ENCODE measurements around the gene C4orf50.

C4orf50 gene

DNA sequence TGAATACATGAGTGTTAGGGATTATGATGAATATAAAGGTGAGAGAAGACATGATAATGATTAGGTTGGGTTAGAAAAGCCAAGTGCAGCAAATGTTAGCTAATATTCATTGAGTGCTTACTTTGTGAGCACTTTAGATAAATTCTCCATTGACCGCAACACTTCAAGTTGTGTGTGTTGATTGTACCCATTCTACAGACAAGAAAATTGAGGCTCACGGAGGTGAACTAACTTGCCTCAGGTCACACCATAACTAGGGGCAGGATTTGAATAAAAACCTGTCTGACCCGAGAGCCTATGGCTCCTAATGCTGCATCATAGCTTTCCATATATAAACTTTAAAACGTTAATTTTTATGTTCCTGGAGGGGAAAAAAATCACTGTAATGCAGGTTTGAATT lies 15.2 kb upstream of the C4orf50 start:
- H3K27me3 ChIP-seq (ENCODE audit: low read depth), result peaks cover 17% of the 10 kb centered on the region
- H3K9me3 ChIP-seq, result no peaks in the 10 kb centered on the region
- in situ Hi-C loops (cut with MboI; ENCODE audit: low sequenced_read_pairs), result no loop called here
- H3K4me1 ChIP-seq, result no peaks in the 10 kb centered on the region
- no peak overlapping the region for H3K4me3 ChIP-seq
- H3K36me3 ChIP-seq (replicated peaks), result no peaks in the 10 kb centered on the region
- DNase-seq (ENCODE audit: low spot score in 2 of 2), result no peak

DNA sequence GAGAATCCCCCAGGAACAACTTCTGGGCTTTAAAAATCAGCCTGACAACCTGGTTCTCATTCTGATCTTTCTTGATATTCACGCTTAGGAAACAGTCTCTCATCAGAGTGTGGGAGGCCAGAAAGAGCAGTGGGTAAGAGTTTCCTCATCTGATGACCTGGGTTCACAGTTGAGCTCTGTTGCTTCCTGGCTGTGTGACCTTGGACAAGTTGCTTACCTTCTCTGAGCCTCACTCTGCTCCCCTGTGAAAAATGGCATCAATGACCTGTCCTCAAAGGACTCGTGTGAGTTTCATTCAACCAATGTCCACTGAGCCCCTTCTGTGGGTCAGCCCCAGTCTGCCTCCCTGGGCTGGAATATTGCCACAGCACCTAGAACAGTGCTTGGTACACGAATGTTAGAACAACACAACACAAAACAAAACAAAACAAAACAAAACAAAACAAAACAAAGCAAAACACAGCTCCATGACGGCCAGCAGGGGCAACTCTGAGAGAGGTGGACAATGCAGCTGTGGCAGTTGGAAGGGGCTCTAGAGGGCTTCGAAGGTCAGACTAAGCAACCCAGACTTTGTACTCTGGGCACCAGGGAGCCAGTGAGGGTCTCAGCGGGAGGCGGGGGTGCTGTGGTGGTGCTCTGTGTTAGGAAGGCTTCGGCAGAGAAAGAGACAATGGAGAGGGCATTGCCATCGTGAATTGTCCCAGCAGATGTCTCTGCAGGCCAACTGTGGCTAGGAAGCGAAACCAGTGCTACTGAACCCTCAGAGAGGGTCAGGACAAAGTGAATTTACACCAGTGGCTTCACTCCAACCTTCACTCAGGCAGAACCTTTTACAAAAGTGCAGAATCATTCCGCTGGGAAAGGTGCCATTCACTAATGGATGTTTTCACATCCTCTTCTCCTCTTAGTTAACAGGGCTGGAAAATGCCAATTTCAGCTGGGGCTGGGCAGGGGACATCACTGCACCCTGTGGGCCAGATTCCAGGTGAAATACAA lies 14.3 kb upstream of the C4orf50 start:
- Histone ChIP-seq H3K9me3 (no peaks in the 10 kb centered on the region), H3K4me1 (no peaks in the 10 kb centered on the region), H3K4me3 (no peak overlapping the region), H3K36me3 (replicated peaks) (no peaks in the 10 kb centered on the region), H3K27me3 (ENCODE audit: low read depth) (peaks cover 23% of the 10 kb centered on the region)
- no peak for DNase-seq (ENCODE audit: low spot score in 2 of 2)
- in situ Hi-C loops (cut with MboI; ENCODE audit: low sequenced_read_pairs), result no loop called here

DNA sequence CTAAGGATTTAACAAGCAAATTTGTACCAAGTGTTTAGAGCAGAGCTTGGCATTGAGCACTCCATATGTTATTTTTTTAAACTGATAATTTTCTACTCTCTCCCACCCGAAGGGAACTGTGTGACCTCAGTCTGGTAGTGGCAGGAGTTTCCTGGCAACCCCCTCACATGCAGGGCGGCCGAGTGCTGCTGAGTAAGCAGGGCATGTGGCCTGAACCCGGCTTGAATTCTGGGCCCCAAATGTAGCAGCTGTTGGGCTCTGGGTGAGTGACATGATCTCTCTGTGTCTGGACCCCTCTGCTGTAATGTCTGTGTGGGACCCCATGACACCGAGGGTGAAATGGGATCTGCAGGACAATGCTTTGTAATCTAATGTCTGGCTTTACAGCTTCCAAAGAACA lies 13.6 kb upstream of the C4orf50 start:
- no peak for DNase-seq (ENCODE audit: low spot score in 2 of 2)
- Histone ChIP-seq H3K4me3 (no peak overlapping the region), H3K27me3 (ENCODE audit: low read depth) (peaks cover 24% of the 10 kb centered on the region), H3K36me3 (replicated peaks) (no peaks in the 10 kb centered on the region), H3K4me1 (no peaks in the 10 kb centered on the region), H3K9me3 (no peaks in the 10 kb centered on the region)
- in situ Hi-C loops (cut with MboI; ENCODE audit: low sequenced_read_pairs), result no loop called here

DNA sequence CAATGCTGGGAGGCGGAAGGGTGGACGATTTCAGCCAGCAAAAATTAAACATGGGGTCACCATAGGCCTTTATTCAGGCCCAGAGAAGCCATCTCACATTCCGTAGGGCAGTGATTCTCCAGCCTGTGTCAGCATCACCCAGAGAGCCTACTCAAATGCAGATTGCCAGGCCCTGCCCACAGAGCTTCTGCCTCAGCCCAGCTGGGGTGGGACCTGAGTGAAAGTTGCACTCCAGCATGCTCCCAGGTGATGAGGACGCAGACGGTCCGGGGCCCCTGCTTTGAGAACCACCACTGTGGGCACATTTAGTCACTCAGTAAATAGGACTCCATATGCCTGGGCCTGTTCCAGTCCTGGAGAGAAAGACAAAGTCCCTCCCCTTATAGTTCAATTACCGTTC lies 12.4 kb upstream of the C4orf50 start:
- Histone ChIP-seq H3K9me3 (no peaks in the 10 kb centered on the region), H3K4me1 (no peaks in the 10 kb centered on the region), H3K27me3 (ENCODE audit: low read depth) (peaks cover 27% of the 10 kb centered on the region), H3K36me3 (replicated peaks) (no peaks in the 10 kb centered on the region), H3K4me3 (no peak overlapping the region)
- DNase-seq (ENCODE audit: low spot score in 2 of 2), result no peak
- in situ Hi-C loops (cut with MboI; ENCODE audit: low sequenced_read_pairs), result no loop called here

DNA sequence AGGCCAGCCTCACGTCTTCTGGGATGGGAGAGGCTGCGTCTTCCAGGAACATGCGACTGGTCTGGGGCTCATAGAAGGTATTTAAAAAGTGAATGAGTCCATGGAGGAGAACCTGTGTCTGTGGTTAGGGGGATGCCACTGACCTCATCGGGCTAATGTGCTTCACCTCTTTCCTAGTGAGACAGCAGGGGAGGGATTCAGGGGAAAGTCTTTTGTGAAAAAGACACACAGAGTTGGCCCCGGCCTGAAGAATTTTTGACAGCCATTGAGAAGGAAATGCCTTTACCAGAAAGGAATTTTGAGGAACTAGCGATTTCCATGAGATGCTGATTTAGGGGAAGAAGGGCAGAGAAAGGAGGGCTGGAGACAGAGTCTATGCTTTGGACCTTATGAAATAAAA lies 11.0 kb upstream of the C4orf50 start:
- H3K9me3 ChIP-seq, result no peaks in the 10 kb centered on the region
- H3K4me3 ChIP-seq, result no peak overlapping the region
- in situ Hi-C loops (cut with MboI; ENCODE audit: low sequenced_read_pairs), result no loop called here
- no peaks in the 10 kb centered on the region for H3K36me3 ChIP-seq (replicated peaks)
- DNase-seq (ENCODE audit: low spot score in 2 of 2), result no peak
- peaks cover 27% of the 10 kb centered on the region for H3K27me3 ChIP-seq (ENCODE audit: low read depth)
- H3K4me1 ChIP-seq, result no peaks in the 10 kb centered on the region

DNA sequence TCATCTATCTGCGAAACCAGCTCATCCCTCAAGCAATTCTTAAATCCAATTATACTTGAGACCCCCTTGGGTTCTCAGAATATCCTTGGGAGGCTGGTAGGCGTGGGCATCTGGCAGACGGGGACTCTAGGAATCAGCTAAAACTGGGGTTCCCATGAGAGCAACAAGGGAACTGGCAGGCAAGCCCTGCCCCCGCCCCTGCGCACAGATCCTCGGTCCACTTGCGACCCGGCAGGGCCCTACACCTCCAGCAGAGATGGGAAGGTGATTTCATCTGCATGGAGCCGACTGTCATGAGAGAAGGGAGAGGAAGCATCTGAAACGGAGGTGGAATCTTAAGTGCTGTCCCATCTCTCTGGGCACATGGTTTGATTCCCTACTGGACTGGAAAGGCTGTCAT lies 9.9 kb upstream of the C4orf50 start:
- H3K4me3 ChIP-seq, result no peak overlapping the region
- H3K36me3 ChIP-seq (replicated peaks), result no peaks in the 10 kb centered on the region
- peaks cover 27% of the 10 kb centered on the region for H3K27me3 ChIP-seq (ENCODE audit: low read depth)
- no peaks in the 10 kb centered on the region for H3K4me1 ChIP-seq
- no peak for DNase-seq (ENCODE audit: low spot score in 2 of 2)
- H3K9me3 ChIP-seq, result no peaks in the 10 kb centered on the region
- in situ Hi-C loops (cut with MboI; ENCODE audit: low sequenced_read_pairs), result no loop called here

DNA sequence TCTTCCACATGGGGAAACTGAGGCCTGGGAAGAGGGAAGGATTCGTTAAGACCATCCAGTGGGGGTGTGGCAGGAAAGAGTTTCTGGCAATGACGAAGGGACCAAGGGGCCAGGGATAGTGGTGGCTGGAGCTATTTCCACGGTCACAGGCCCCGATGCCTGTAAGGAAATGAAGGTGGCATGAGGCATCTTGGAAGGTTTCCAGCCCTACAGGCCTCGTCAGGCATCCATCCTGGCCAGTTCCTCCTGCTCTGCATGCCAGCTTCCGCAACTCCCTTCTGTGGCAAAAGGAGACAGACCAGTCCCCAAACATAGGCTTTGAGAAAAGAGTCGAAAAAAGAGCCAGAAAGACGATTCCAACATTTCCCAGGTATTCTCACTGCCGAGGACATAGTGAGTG lies 9.2 kb upstream of the C4orf50 start:
- in situ Hi-C loops (cut with MboI; ENCODE audit: low sequenced_read_pairs), result no loop called here

DNA sequence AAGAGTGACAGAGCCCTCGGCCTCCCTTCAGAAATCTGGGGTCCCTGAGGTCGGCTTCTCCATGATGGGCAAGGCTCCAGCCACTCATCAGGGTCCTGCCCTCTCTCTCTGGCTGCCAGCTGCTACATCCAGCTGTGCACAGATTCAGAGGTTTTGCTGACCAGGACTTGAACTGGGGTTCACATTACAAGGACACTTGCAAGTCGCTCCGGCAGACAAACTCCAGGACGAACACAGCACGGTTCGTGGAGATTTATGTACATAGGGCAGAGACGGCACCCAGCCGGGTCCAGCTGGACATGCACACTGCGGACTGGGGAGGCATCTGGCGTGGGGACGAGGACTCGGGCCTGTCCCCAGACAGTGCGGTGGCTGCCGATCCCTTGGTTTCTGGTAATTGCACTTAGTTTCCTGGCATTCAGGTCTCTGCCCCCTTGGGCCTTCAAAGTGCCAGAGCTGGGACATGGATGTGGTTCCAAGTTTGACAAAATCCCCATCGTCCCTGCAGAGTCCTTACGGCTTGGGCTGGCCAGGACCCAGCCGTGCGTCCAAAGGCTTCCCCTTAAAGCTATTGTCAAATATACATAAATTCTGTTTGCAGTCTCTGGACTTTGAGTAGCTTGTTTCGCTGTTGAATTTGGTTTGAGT lies 6.2 kb upstream of the C4orf50 start:
- H3K4me3 ChIP-seq, result no peak overlapping the region
- no peak for DNase-seq (ENCODE audit: low spot score in 2 of 2)
- no peaks in the 10 kb centered on the region for H3K36me3 ChIP-seq (replicated peaks)
- peaks cover 35% of the 10 kb centered on the region for H3K27me3 ChIP-seq (ENCODE audit: low read depth)
- no peaks in the 10 kb centered on the region for H3K9me3 ChIP-seq
- in situ Hi-C loops (cut with MboI; ENCODE audit: low sequenced_read_pairs), result no loop called here
- no peaks in the 10 kb centered on the region; the same call in 1 of the 2 replicates for H3K4me1 ChIP-seq

More for the DNA sequence above, 9.2 kb upstream of the C4orf50 start:
- H3K4me3 ChIP-seq, result no peak overlapping the region
- no peaks in the 10 kb centered on the region for H3K36me3 ChIP-seq (replicated peaks)
- no peak for DNase-seq (ENCODE audit: low spot score in 2 of 2)
- no peaks in the 10 kb centered on the region for H3K4me1 ChIP-seq
- H3K9me3 ChIP-seq, result no peaks in the 10 kb centered on the region
- peaks cover 32% of the 10 kb centered on the region for H3K27me3 ChIP-seq (ENCODE audit: low read depth)

DNA sequence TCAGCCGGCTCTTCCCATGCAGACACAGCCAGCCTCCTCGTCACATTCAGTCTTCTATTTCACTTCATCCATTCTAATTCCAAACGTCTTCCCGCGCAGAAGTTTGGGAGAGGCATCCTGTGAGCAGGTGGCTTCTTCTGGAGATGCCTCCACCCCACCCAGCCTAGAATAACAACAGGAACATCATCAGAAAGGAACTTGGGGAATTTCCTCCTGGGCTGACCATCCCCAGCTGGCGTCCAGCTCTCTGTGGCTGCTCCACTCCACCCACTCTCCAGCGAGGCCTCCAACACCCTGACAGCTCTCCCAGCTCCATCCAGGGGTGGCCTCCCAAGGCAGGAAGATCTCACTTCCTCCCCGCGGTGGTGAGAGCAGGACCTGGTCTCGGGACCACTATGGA lies 5.5 kb upstream of the C4orf50 start:
- H3K4me1 ChIP-seq, result no peaks in the 10 kb centered on the region; the same call in 1 of the 2 replicates
- no peaks in the 10 kb centered on the region for H3K9me3 ChIP-seq
- H3K4me3 ChIP-seq, result no peak overlapping the region
- peaks cover 28% of the 10 kb centered on the region for H3K27me3 ChIP-seq (ENCODE audit: low read depth)
- DNase-seq (ENCODE audit: low spot score in 2 of 2), result no peak
- in situ Hi-C loops (cut with MboI; ENCODE audit: low sequenced_read_pairs), result no loop called here
- no peaks in the 10 kb centered on the region for H3K36me3 ChIP-seq (replicated peaks)

DNA sequence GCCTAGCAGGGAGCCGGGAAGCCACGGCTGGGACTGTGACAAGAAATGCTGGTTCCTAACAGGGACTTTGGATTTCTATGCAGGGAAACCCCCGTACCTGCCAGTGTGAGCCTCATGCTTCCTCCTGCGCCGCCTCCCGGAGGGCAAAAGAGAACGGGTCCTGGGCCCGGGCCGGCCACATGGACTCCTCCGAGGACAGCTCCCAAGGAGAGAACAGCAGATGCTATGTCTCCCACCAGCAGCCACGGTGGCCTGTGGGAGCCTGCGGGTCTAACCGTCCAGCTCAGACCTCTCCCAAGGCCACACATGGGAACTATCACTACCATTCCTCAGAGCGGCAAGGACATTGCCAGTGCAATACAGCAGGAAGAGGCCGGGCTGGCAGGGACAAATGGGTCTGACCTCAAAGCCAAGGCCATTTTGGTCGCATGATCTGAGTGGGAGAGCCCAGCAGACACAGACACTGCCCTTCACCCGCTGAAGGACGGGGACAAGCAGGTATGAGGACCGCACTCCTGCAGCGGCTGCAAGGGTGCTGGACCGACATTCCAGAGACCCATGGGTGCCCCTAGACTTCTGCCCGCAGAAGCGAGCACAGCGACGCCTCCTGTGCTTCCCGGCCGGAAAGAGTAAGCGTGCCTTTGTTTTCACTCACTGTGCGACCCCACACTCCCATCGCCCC lies 4.5 kb upstream of the C4orf50 start:
- Histone ChIP-seq H3K9me3 (no peaks in the 10 kb centered on the region), H3K27me3 (ENCODE audit: low read depth) (peaks cover 20% of the 10 kb centered on the region), H3K4me1 (no peaks in the 10 kb centered on the region; the same call in 1 of the 2 replicates), H3K4me3 (no peak overlapping the region), H3K36me3 (replicated peaks) (no peaks in the 10 kb centered on the region)
- no peak for DNase-seq (ENCODE audit: low spot score in 2 of 2)
- in situ Hi-C loops (cut with MboI; ENCODE audit: low sequenced_read_pairs), result no loop called here

DNA sequence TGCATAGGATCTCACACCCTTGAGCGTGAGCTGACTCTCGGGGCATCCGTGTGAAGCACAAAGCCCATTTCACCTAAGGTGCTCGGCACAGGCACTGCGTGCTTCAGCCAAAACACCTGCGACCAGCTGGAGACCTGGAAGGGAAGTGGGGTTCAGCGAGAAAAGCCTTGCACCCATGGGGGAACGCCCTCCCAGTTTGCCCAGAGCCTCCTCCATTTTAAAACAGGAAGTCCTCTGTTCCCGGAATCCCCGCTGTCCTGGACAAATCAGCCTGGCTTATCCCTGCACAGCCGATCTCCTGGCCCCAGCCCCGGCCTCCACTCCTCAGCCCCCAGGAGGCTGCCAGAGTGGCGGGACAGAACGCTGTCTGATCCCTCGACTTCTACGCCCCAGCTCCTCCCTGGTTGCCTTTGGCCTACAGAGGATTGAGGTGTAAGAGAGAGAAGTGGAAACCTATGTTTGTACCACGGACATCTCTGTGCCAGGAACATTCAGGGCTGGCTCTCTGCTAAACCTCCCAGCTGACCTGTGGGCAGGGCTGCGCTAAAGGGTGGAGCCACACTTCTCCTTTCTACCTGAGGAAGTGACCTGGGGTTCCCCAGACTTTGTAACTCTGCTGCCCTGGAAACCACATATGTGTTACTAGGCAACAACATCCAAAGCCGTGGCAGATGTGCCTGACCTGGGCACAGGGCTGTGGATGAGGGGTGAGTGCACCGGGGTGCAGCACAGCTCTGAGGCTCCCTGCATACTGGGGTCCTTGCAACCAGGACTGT lies 3.8 kb upstream of the C4orf50 start:
- Histone ChIP-seq H3K27me3 (ENCODE audit: low read depth) (peaks cover 17% of the 10 kb centered on the region; the same call in 1 of the 2 replicates), H3K4me3 (no peak overlapping the region), H3K4me1 (no peaks in the 10 kb centered on the region; the same call in 1 of the 2 replicates), H3K9me3 (no peaks in the 10 kb centered on the region), H3K36me3 (replicated peaks) (no peaks in the 10 kb centered on the region)
- in situ Hi-C loops (cut with MboI; ENCODE audit: low sequenced_read_pairs), result no loop called here
- no peak for DNase-seq (ENCODE audit: low spot score in 2 of 2)

DNA sequence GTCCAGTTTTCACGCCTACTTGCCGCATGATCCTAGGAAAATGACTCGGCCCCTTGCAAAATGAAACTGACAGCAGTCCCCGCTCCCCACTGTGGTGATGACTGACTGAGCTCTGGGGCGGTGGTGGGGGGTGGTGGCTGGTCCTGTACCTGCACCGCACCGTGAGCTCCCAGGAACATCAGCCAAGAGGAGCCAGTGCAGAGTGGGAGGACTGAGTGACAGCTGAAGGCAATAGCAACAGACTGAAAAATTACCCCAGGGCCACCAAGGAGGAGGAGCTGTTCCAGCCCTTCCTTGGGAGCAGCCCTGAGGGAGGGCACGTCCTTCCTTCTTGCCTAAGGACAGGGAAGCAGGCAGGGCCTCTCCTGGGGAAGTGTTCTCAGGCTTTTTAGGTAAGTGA lies 2.4 kb upstream of the C4orf50 start:
- H3K27me3 ChIP-seq (ENCODE audit: low read depth), result peaks cover 15% of the 10 kb centered on the region; the same call in 1 of the 2 replicates

More for the DNA sequence above, 2.4 kb upstream of the C4orf50 start:
- Histone ChIP-seq H3K4me1 (no peaks in the 10 kb centered on the region; the same call in 1 of the 2 replicates), H3K9me3 (no peaks in the 10 kb centered on the region), H3K4me3 (no peak overlapping the region), H3K36me3 (replicated peaks) (no peaks in the 10 kb centered on the region)
- DNase-seq (ENCODE audit: low spot score in 2 of 2), result no peak
- in situ Hi-C loops (cut with MboI; ENCODE audit: low sequenced_read_pairs), result no loop called here
